Ovary (tissue), 9 donors: ENCODE data around the gene C19orf12. TPM values are rescaled to one million over a fixed set of nuclear protein-coding genes. Genes with fewer than 3 reads are reported as not detected.

ENCODE experiments used
- DNase-seq, 5 donors: peaks; one replicate each; pipeline ENCODE4 v3.0.0-alpha.2; 2019 to 2020
- H3K27ac ChIP-seq, 2 donors: fragments of 200-600 bp; one replicate each; pipeline versions ENCODE4 v1.5.1 to v1.8.0; 2019 to 2022
- H3K27me3 ChIP-seq: fragments of 200-600 bp; one replicate; pipeline ENCODE4 v1.8.0; 2022
- H3K36me3 ChIP-seq: fragments of 200-600 bp; sonication (generic); one replicate; pipeline ENCODE4 v1.5.1; 2019
- H3K4me1 ChIP-seq: one replicate; pipeline ENCODE4 v1.8.1; 2013; ENCODE audit warnings: mild to moderate bottlenecking, moderate library complexity; ENCODE audit not compliant: insufficient read depth
- H3K4me3 ChIP-seq: fragments of 200-600 bp; sonication (generic); one replicate; pipeline ENCODE4 v1.5.1; 2017
- H3K9me3 ChIP-seq, 2 donors: fragments of 200-600 bp in 1 of 2; sonication (generic) in 1 of 2; one replicate each; pipeline versions ENCODE4 v1.5.1 to v1.8.1; 2013 to 2019; ENCODE audit warnings: mild to moderate bottlenecking in 1 of 2, moderate library complexity in 1 of 2
- CTCF ChIP-seq, 3 donors: fragments of 450-650 bp in 2 of 3; fragments of 200-600 bp in 1 of 3; IDR thresholded peaks; one replicate each; pipeline versions ENCODE4 v1.5.1 to v1.8.0; 2016 to 2022; ENCODE audit warnings: antibody characterized with exemption in 3 of 3, mild to moderate bottlenecking in 1 of 3
- EP300 ChIP-seq: sonication (generic); formaldehyde crosslinking; IDR thresholded peaks from one replicate; pipeline ENCODE4 v1.6.1; 2017; ENCODE audit warnings: antibody characterized with exemption
- POLR2A ChIP-seq: fragments of 450-650 bp; IDR thresholded peaks from one replicate; pipeline ENCODE4 v1.6.1; 2017; ENCODE audit warnings: antibody characterized with exemption, mild to moderate bottlenecking, moderate library complexity
- WGBS, 3 donors: extraction: QIAGEN DNeasy Blood & Tissue Kit in 1 of 3; methylation state at CpG; one replicate each; pipeline versions ENCODE4 v1.1.5 to v1.1.7; 2013 to 2017; 5-methylcytosine and 5-hydroxymethylcytosine counted together
- intact Hi-C, 4 donors: fragments of 100-400 bp; cut with DNase I; formaldehyde crosslinking; loops; one replicate each; pipeline versions ENCODE4 v1.11.0 to v1.15.1; 2022 to 2023
- polyA plus RNA-seq, 2 donors: library from polyadenylated mRNA; stranded (reverse); fragments of 200-250 nt in 1 of 2; fragments of 350-450 nt in 1 of 2; fragmentation: Illumina TruSeq in 1 of 2; extraction: RNeasy Lipid Tissue Mini Kit (QIAGEN cat#74804) in 1 of 2; gene quantifications; one replicate each; pipeline ENCODE4 v1.2.3, GENCODE V29; 2013 to 2014
- total RNA-seq, 7 donors: library from RNA; depleted of rRNA in 2 of 7; stranded (reverse); fragments of >200 nt in 2 of 7; fragmentation: NEBNext Ultra II Directional in 3 of 7; extraction: Animal tissue kit (Norgen Biotek cat#: 25700) in 3 of 7; gene quantifications; one replicate each; pipeline versions ENCODE4 v1.1.0 to v1.2.4, GENCODE V29; 2016 to 2023
- donor health status: DM: no; HTN: no; CAD: no; lungs with moderate emphysema.
- donor health status: DM: no; HTN: no; CAD: no.
- donor health status: Bipolar disorder and iron deficiency.
- donor health status: DM: yes; HTN: yes; CAD: no.
- donor health status: DM: no; HTN: no; CAD: no.
- donor health status: DM: yes; HTN: yes; CAD: no.

Gene C19orf12
- total and polyA plus RNA-seq, 9 donors = 15.6 to 33.6 (median 24.1) TPM

GRCh38 chr19:29708554-29709439 is 6.3 kb downstream of the C19orf12 start:
- Histone ChIP-seq H3K4me3 (no peak overlapping the region), H3K27ac (no peak overlapping the region), H3K36me3 (no peaks in the 10 kb centered on the region), H3K9me3 (no peaks in the 10 kb centered on the region), H3K27me3 (no peaks in the 10 kb centered on the region), H3K4me1 (peaks cover 2% of the 10 kb centered on the region)
- TF ChIP-seq EP300 = no peak
- no peak for TF ChIP-seq POLR2A
- TF ChIP-seq CTCF (IDR thresholded peaks at IDR 0.05) = no peak
- peak in 1 of 5 donors; percentile 34 for DNase-seq
- 53 to 74% (median 64%) methylated on average over 18 of the region's 18 CpGs for WGBS, 3 donors
- intact Hi-C loops = no loop called here

- Histone ChIP-seq H3K27me3 (no peaks in the 10 kb centered on the region), H3K9me3 (no peaks in the 10 kb centered on the region), H3K4me1 (no peaks in the 10 kb centered on the region), H3K4me3 (no peak overlapping the region), H3K36me3 (no peaks in the 10 kb centered on the region), H3K27ac (no peak overlapping the region)
- DNase-seq = no peak
- intact Hi-C loops = no loop called here
- TF ChIP-seq POLR2A (no peak), EP300 (no peak), CTCF (IDR thresholded peaks at IDR 0.05) (no peak)
- 30 to 62% (median 52%) methylated on average over 6 of the region's 6 CpGs for WGBS, 3 donors
Measured at GRCh38 chr19:29706635-29707034, 8.4 kb downstream of the C19orf12 start.

- H3K27ac ChIP-seq = no peak overlapping the region
- WGBS, 3 donors = 84 to 93% (median 89%) methylated on average over 9 of the region's 9 CpGs
- H3K4me3 ChIP-seq = no peak overlapping the region
- H3K4me1 ChIP-seq = no peaks in the 10 kb centered on the region
- no peak for DNase-seq
- no peak for TF ChIP-seq EP300
- TF ChIP-seq POLR2A = no peak
- TF ChIP-seq CTCF (IDR thresholded peaks at IDR 0.05) = no peak
- H3K9me3 ChIP-seq = no peaks in the 10 kb centered on the region
- H3K36me3 ChIP-seq = no peaks in the 10 kb centered on the region
- intact Hi-C loops = no loop called here
- no peaks in the 10 kb centered on the region for H3K27me3 ChIP-seq
Measured at GRCh38 chr19:29705706-29706105, 9.4 kb downstream of the C19orf12 start.

- no peaks in the 10 kb centered on the region for H3K27me3 ChIP-seq
- no peaks in the 10 kb centered on the region for H3K4me1 ChIP-seq
- no peak overlapping the region for H3K27ac ChIP-seq
- no peak for DNase-seq
- H3K9me3 ChIP-seq = no peaks in the 10 kb centered on the region
- WGBS, 3 donors = 81 to 84% (median 84%) methylated on average over 14 of the region's 14 CpGs
- TF ChIP-seq POLR2A = no peak
- TF ChIP-seq EP300 = no peak
- TF ChIP-seq CTCF (IDR thresholded peaks at IDR 0.05) = no peak
- no peaks in the 10 kb centered on the region for H3K36me3 ChIP-seq
- intact Hi-C loops = no loop called here
- H3K4me3 ChIP-seq = no peak overlapping the region
Measured at GRCh38 chr19:29704562-29705558, 10.2 kb downstream of the C19orf12 start.
